Neural cell (in vitro differentiated cells): Measurements from ENCODE around the gene ITPRIP. TPM values are rescaled to one million over a fixed set of nuclear protein-coding genes. Genes with fewer than 3 reads are reported as not detected.

Experiments used
- H2AFZ ChIP-seq: fragments of 200-600, 300-800 bp; sonication (generic), shearing (Covaris generic); 2 replicates; pipeline ENCODE4 v1.6.0; 2014; ENCODE audit warnings: low read depth, mild to moderate bottlenecking, antibody characterized with exemption, low read length, moderate library complexity
- H3F3A ChIP-seq: fragments of 200-600 bp; shearing (Covaris generic); 2 replicates; pipeline ENCODE4 v1.6.1; 2016; ENCODE audit warnings: mild to moderate bottlenecking, moderate library complexity, mixed read lengths, antibody characterized with exemption, low read length; ENCODE audit not compliant: insufficient read depth, poor library complexity, severe bottlenecking
- H3K27ac ChIP-seq: fragments of 200-600, 300-800 bp; sonication (generic), shearing (Covaris generic); 2 replicates; pipeline ENCODE4 v1.5.1; 2014; ENCODE audit warnings: mild to moderate bottlenecking, low read length, moderate library complexity
- H3K27me3 ChIP-seq: fragments of 300-800, 200-600 bp; sonication (generic), shearing (Covaris generic); 2 replicates; pipeline ENCODE4 v1.6.0; 2014; ENCODE audit warnings: mild to moderate bottlenecking, low read depth, low read length, moderate library complexity; ENCODE audit not compliant: insufficient read depth
- H3K36me3 ChIP-seq: fragments of 300-800, 200-600 bp; sonication (generic), shearing (Covaris generic); 2 replicates; pipeline ENCODE4 v1.5.1; 2014; ENCODE audit warnings: mild to moderate bottlenecking, antibody characterized with exemption, low read length, moderate library complexity; ENCODE audit not compliant: insufficient read depth
- H3K4me2 ChIP-seq: fragments of 300-800, 200-600 bp; sonication (generic), shearing (Covaris generic); 2 replicates; pipeline ENCODE4 v1.6.0; 2014; ENCODE audit warnings: mild to moderate bottlenecking, low read length
- H3K4me3 ChIP-seq: fragments of 300-800, 200-600 bp; sonication (generic), shearing (Covaris generic); 2 replicates; pipeline ENCODE4 v1.5.1; 2014; ENCODE audit warnings: mild to moderate bottlenecking, low read length, moderate library complexity
- H3K79me2 ChIP-seq: fragments of 200-600 bp; shearing (Covaris generic); replicated peaks from 2 replicates; pipeline ENCODE4 v1.6.0; 2014; ENCODE audit warnings: mild to moderate bottlenecking, low read length, moderate library complexity; ENCODE audit not compliant: insufficient read depth
- H3K9ac ChIP-seq: fragments of 300-800, 200-600 bp; sonication (generic), shearing (Covaris generic); 2 replicates; pipeline ENCODE4 v1.6.1; 2016; ENCODE audit warnings: mild to moderate bottlenecking, low read length, mixed read lengths
- H3K9me2 ChIP-seq: fragments of 200-600 bp; shearing (Covaris generic); 2 replicates; pipeline ENCODE4 v1.6.1; 2016; ENCODE audit warnings: mild to moderate bottlenecking, low read length, mixed read lengths; ENCODE audit not compliant: insufficient read depth
- H3K9me3 ChIP-seq: fragments of 200-600, 300-800 bp; sonication (generic), shearing (Covaris generic); 2 replicates; pipeline ENCODE4 v1.6.1; 2016; ENCODE audit warnings: mild to moderate bottlenecking, mixed run types, low read length, moderate library complexity, mixed read lengths
- H4K20me1 ChIP-seq: fragments of 200-600 bp; shearing (Covaris generic); 2 replicates; pipeline ENCODE4 v1.6.1; 2016; ENCODE audit warnings: mild to moderate bottlenecking, mixed run types; ENCODE audit not compliant: insufficient read depth
- CTCF ChIP-seq: fragments of 450-650 bp; IDR thresholded peaks from 2 replicates; pipeline ENCODE4 v1.5.1; 2014; ENCODE audit warnings: antibody characterized with exemption, mild to moderate bottlenecking, moderate library complexity; ENCODE audit not compliant: poor library complexity, severe bottlenecking
- EP300 ChIP-seq: fragments of 450-650 bp; conservative IDR thresholded peaks from 2 replicates; pipeline ENCODE4 v1.6.1; 2014; ENCODE audit warnings: antibody characterized with exemption, mild to moderate bottlenecking, moderate library complexity; ENCODE audit not compliant: poor library complexity, severe bottlenecking
- EZH2 ChIP-seq: fragments of 200-600, 300-800 bp; shearing (Covaris generic), sonication (generic); IDR thresholded peaks from 2 replicates; pipeline ENCODE4 v1.6.1; 2014; ENCODE audit warnings: antibody characterized with exemption, low read length, borderline replicate concordance, mild to moderate bottlenecking; ENCODE audit not compliant: insufficient read depth, poor library complexity, severe bottlenecking
- MXI1 ChIP-seq: fragments of 450-650 bp; conservative IDR thresholded peaks from 2 replicates; pipeline ENCODE4 v1.6.1; 2014; ENCODE audit warnings: antibody characterized with exemption, mild to moderate bottlenecking; ENCODE audit not compliant: poor library complexity, severe bottlenecking
- POLR2AphosphoS5 ChIP-seq: IDR thresholded peaks from 2 replicates; pipeline ENCODE4 v1.6.1; 2012
- RAD21 ChIP-seq: fragments of 450-650 bp; conservative IDR thresholded peaks from 2 replicates; pipeline ENCODE4 v1.6.1; 2014; ENCODE audit warnings: antibody characterized with exemption, mild to moderate bottlenecking, moderate library complexity
- SMC3 ChIP-seq: fragments of 450-650 bp; conservative IDR thresholded peaks from 2 replicates; pipeline ENCODE4 v1.6.1; 2014; ENCODE audit warnings: antibody characterized with exemption, mild to moderate bottlenecking, moderate library complexity; ENCODE audit not compliant: poor library complexity
- TAF1 ChIP-seq: IDR thresholded peaks from 2 replicates; pipeline ENCODE4 v1.6.1; 2012; ENCODE audit warnings: low read depth
- polyA plus RNA-seq: library from polyadenylated mRNA; depleted of rRNA; stranded (reverse); fragments of >200 nt; gene quantifications from 2 replicates; pipeline ENCODE4 v1.2.3, GENCODE V29; 2014
- TF ChIP-seq, protein P1 (sequence below): IDR thresholded peaks from 2 replicates; pipeline ENCODE4 v1.6.1; 2012; ENCODE audit warnings: borderline replicate concordance

Gene ITPRIP
- polyA plus RNA-seq, 1 donor from 2014 or later: 1.5 TPM

DNA sequence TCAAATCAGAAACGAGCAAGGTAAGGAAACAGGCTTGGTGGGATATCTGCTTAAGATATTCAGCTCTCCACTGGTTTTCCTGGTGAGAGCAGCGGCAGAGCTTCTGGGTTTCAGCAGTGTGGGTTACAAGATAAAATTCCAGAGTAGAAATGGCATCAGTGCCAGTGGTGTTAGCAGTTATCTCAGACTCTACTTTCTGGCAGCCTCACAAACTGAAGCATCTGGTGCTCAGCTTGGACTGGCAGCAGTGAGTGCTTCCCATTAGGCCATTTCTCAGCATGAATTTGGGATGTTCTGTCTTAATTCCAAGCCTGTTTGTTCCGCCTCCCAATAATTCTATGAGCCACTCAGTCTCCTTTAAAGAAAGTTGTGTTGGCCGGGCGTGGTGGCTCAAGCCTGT lies 76.2 kb downstream of the ITPRIP start:
- Histone ChIP-seq H3K9me3 (no peaks in the 10 kb centered on the region), H3K4me3 (no peak overlapping the region), H3K27me3 (no peaks in the 10 kb centered on the region), H3K9me2 (no peaks in the 10 kb centered on the region), H3K9ac (no peak overlapping the region), H3K36me3 (no peaks in the 10 kb centered on the region), H3F3A (no peaks in the 10 kb centered on the region), H2AFZ (no peak overlapping the region), H3K27ac (no peak overlapping the region), H4K20me1 (no peaks in the 10 kb centered on the region), H3K79me2 (peaks cover 5% of the 10 kb centered on the region), H3K4me2 (no peak overlapping the region)
- TF ChIP-seq, protein P1, sequence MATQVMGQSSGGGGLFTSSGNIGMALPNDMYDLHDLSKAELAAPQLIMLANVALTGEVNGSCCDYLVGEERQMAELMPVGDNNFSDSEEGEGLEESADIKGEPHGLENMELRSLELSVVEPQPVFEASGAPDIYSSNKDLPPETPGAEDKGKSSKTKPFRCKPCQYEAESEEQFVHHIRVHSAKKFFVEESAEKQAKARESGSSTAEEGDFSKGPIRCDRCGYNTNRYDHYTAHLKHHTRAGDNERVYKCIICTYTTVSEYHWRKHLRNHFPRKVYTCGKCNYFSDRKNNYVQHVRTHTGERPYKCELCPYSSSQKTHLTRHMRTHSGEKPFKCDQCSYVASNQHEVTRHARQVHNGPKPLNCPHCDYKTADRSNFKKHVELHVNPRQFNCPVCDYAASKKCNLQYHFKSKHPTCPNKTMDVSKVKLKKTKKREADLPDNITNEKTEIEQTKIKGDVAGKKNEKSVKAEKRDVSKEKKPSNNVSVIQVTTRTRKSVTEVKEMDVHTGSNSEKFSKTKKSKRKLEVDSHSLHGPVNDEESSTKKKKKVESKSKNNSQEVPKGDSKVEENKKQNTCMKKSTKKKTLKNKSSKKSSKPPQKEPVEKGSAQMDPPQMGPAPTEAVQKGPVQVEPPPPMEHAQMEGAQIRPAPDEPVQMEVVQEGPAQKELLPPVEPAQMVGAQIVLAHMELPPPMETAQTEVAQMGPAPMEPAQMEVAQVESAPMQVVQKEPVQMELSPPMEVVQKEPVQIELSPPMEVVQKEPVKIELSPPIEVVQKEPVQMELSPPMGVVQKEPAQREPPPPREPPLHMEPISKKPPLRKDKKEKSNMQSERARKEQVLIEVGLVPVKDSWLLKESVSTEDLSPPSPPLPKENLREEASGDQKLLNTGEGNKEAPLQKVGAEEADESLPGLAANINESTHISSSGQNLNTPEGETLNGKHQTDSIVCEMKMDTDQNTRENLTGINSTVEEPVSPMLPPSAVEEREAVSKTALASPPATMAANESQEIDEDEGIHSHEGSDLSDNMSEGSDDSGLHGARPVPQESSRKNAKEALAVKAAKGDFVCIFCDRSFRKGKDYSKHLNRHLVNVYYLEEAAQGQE: no peak
- TF ChIP-seq EP300 (no peak), SMC3 (no peak), EZH2 (no peak), RAD21 (no peak), POLR2AphosphoS5 (no peak), MXI1 (no peak), CTCF (no peak), TAF1 (no peak)

- no peak overlapping the region for H3K4me2 ChIP-seq
- no peak overlapping the region for H3K4me3 ChIP-seq
- H3K36me3 ChIP-seq: no peaks in the 10 kb centered on the region
- no peaks in the 10 kb centered on the region for H3K9me3 ChIP-seq
- H3K27me3 ChIP-seq: peaks cover 6% of the 10 kb centered on the region
- no peak overlapping the region for H3K27ac ChIP-seq
- H3K79me2 ChIP-seq: no peaks in the 10 kb centered on the region
- H2AFZ ChIP-seq: no peak overlapping the region
- no peak overlapping the region for H3K9ac ChIP-seq
- H3F3A ChIP-seq: no peaks in the 10 kb centered on the region
- no peaks in the 10 kb centered on the region for H4K20me1 ChIP-seq
- TF ChIP-seq TAF1: no peak
- TF ChIP-seq, protein P1: no peak
- no peaks in the 10 kb centered on the region for H3K9me2 ChIP-seq
Measured at GRCh38 chr10:104260775-104261115, 77.5 kb downstream of the ITPRIP start.
